ENCODE data around the gene POLR3E.

GRCh38 chr16:22312897-22313781 is 15.9 kb downstream of the POLR3E start:
- TF ChIP-seq CTCF (optimal IDR thresholded peaks at IDR 0.05 in 1 of 3, IDR thresholded peaks at IDR 0.05 in 1 of 3, conservative IDR thresholded peaks at IDR 0.05 in 1 of 3; ENCODE audit: extremely low read depth in 1 of 3, insufficient read depth in 2 of 3, low read length in 3 of 3) = no peak
- TF ChIP-seq EZH2 (IDR thresholded peaks at IDR 0.05; ENCODE audit: low read length) = no peak
